Measurements from ENCODE around the gene MIR17HG.

The MIR17HG gene

DNA sequence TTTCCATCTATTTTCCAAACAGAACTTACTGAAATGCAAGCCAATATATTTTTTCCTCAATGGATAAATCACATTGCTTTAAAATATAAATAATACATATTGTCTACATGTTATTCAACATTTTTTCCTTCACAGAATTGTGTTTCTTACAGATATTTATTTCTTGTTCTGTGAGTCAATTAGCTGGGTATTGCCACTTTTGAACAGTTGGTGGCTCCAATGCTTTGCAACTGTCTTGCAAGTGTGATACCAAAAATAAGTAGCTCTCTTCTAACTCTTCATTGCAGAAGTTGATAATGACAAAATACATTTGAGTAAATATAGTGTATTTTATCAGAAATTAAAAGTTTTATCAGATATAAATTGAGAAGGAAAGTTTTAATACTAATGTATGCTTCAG, 33.9 kb downstream of the MIR17HG start:
- H3K4me3 ChIP-seq (ENCODE audit: low read length) = no peak overlapping the region
- DNase-seq (ENCODE audit: low read depth) = peak; percentile 36
- TF ChIP-seq, protein P1, sequence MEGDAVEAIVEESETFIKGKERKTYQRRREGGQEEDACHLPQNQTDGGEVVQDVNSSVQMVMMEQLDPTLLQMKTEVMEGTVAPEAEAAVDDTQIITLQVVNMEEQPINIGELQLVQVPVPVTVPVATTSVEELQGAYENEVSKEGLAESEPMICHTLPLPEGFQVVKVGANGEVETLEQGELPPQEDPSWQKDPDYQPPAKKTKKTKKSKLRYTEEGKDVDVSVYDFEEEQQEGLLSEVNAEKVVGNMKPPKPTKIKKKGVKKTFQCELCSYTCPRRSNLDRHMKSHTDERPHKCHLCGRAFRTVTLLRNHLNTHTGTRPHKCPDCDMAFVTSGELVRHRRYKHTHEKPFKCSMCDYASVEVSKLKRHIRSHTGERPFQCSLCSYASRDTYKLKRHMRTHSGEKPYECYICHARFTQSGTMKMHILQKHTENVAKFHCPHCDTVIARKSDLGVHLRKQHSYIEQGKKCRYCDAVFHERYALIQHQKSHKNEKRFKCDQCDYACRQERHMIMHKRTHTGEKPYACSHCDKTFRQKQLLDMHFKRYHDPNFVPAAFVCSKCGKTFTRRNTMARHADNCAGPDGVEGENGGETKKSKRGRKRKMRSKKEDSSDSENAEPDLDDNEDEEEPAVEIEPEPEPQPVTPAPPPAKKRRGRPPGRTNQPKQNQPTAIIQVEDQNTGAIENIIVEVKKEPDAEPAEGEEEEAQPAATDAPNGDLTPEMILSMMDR (IDR thresholded peaks at IDR 0.05; ENCODE audit: insufficient read depth, low read depth, low read length, missing control alignments) = peak; percentile 38

DNA sequence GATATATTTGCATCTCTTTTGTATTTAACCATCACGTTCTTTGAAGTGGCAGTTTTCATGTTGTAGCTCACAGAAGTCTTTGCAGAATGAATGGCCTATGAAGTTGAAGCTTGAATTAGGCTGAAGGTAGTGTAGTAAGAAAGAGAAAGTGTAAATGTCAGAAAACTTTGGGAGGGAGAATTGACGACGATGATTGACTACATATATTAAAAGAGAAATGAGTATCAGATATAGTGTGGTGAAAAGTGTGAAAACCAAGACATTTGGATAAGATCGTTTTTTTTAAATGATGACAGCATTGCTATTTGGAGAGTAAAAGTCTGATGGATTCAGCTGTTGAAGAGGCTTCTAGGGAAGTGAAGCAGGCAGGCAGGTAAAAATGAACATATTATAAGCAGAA, 36.3 kb downstream of the MIR17HG start:
- H3K4me3 ChIP-seq (ENCODE audit: low read length) = no peak overlapping the region
- TF ChIP-seq, protein P1 (IDR thresholded peaks at IDR 0.05; ENCODE audit: insufficient read depth, low read depth, low read length, missing control alignments) = no peak
- DNase-seq (ENCODE audit: low read depth) = no peak

DNA sequence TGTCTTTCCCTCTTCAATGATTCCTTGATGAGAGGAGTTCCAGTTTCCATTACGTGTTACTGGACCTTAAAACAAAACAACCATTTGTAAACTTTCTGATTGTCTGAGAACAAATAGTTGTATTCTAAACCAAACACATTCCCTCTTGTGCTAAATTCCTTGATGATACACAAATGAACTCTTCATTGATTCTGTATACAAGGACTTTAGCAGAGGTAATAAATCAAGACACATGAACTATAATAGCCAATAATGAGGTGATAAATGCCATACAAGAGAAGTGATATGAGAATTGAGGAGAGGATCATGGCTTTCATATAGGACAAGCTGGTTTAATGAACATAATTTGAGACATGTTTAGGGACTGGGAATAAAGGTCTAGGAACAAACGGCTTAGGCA, 37.4 kb downstream of the MIR17HG start:
- TF ChIP-seq, protein P1 (IDR thresholded peaks at IDR 0.05; ENCODE audit: insufficient read depth, low read depth, low read length, missing control alignments) = no peak
- no peak overlapping the region for H3K4me3 ChIP-seq (ENCODE audit: low read length)

DNA sequence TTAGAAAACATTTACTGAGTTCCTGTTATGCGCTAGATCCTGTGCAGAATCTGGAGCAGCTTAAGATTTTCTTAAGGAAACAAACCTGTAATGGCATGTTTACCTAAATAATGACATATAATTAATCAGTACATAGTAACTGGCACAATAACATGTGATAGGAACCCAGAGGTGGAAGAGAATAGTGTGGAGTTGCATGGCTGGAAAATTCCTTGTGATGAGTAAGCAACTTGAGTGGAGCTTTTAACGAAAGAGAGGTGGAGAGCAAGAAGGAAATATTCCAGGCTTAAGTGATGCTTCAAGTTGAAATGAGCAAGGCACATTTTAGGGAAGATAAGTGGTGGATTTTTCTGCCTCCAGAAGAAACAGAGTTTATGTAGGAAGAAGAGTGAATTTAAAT, 41.7 kb downstream of the MIR17HG start:
- peak; percentile 24 for DNase-seq (ENCODE audit: low read depth)
- no peak overlapping the region for H3K4me3 ChIP-seq (ENCODE audit: low read length)
- TF ChIP-seq, protein P1 (IDR thresholded peaks at IDR 0.05; ENCODE audit: insufficient read depth, low read depth, low read length, missing control alignments) = no peak

More for the DNA sequence above, 37.4 kb downstream of the MIR17HG start:
- no peak for DNase-seq (ENCODE audit: low read depth)

DNA sequence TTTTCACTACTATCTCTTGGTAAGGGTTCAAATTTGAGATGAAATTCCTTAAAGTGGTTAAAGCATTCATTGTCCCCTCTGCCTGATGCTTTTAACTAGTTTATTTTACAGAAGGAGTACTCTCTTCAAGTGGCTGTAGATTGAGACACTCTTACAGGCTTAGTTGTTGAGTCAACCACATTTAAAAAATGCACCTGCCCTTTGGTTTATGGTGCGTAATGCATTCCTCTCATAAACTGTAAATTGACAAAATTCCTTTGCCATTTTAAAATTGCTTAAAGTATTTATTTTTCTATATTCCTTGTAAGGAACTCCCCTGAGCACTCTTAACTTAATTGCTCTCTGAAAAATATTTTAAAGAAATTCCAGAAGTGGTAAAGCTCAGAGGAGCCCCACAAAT, 50.1 kb downstream of the MIR17HG start:
- H3K4me3 ChIP-seq (ENCODE audit: low read length) = no peak overlapping the region
- DNase-seq (ENCODE audit: low read depth) = no peak
- TF ChIP-seq, protein P1 (IDR thresholded peaks at IDR 0.05; ENCODE audit: insufficient read depth, low read depth, low read length, missing control alignments) = no peak

DNA sequence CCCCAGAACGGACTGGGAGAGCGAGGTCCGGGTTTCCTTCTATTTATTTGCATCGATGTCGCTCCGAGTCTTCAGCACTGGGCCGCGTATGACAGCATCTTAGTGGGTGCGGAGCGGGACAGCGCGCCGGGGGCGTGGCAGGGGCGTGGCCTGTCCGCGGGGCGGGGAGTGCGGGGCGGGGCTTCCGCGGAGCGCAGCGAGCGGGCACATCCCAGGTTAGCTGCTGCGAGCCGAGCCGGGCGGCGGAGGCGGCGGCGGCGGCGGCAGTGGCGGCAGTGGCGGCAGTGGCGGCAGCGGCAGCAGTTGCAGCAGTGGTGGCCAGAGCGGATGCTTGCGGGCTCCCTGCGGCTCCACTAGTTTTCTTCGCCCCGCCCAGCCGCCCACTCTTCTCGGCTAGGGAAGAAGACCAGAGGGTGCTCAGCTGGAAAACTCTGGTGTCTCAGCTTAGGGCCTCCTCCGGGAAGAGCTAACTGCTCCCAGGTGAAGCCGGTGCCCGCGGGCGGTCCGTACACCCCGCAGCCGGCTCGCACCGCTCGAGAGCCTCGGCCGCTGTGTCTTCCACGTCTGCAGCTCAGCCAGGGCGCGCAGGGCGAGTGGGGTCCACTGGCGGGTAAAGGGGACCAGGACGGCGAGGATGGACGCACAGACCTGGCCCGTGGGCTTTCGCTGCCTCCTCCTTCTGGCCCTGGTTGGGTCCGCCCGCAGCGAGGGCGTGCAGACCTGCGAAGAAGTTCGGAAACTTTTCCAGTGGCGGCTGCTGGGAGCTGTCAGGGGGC, 51.1 kb downstream of the MIR17HG start, which contains the start of gene GPC5:
TSS of gene GPC5 (plus strand) at position 209 of the 776 bp plus-strand sequence.
- peak within 1 kb of the TSS; percentile 33 for H3K4me3 ChIP-seq (ENCODE audit: low read length)
- TF ChIP-seq, protein P1 (IDR thresholded peaks at IDR 0.05; ENCODE audit: insufficient read depth, low read depth, low read length, missing control alignments) = no peak
- DNase-seq (ENCODE audit: low read depth) = peak; percentile 81

Measured in epithelial cell of esophagus (primary cell).